AG04450 (cell line): Measurements from ENCODE around the gene DSCAML1. TPM values are rescaled to one million over a fixed set of nuclear protein-coding genes. Genes with fewer than 3 reads are reported as not detected.

Experiments
- CTCF ChIA-PET: fragments of 300-600, 350-600 bp; formaldehyde crosslinking; extraction: SDS; loops from one replicate; lab custom pipeline; 2022; ENCODE audit warnings: antibody characterized with exemption, inconsistent platforms; lab: Charles Lee
- POLR2A ChIA-PET: fragments of 350-600 bp; formaldehyde crosslinking; extraction: SDS; loops from one replicate; lab custom pipeline; 2021; ENCODE audit warnings: antibody characterized with exemption, inconsistent platforms; lab: Yijun Ruan, JAX
- DNase-seq: peaks from one replicate; pipeline ENCODE4 v3.0.0-alpha.2; 2011; ENCODE audit warnings: low read depth, low spot score
- H3K27ac ChIP-seq: one replicate; pipeline ENCODE4 v1.5.1; 2012; ENCODE audit warnings: low read depth, low read length, control low read depth
- H3K27me3 ChIP-seq: one replicate; pipeline ENCODE4 v1.6.0; 2012; ENCODE audit warnings: low read length; ENCODE audit not compliant: control insufficient read depth, insufficient read depth
- H3K4me3 ChIP-seq: 2 replicates; pipeline ENCODE4 v1.5.1; 2011; ENCODE audit warnings: mild to moderate bottlenecking, low read depth, low read length, control low read depth
- H3K9me3 ChIP-seq: 2 replicates; pipeline ENCODE4 v1.5.1; 2012; ENCODE audit warnings: low read length; ENCODE audit not compliant: control insufficient read depth, insufficient read depth
- CTCF ChIP-seq: IDR thresholded peaks from 2 replicates; pipeline ENCODE4 v1.5.1; 2011; ENCODE audit warnings: low read depth, low read length, control low read depth, inconsistent platforms
- polyA plus RNA-seq: library from polyadenylated mRNA; depleted of rRNA; stranded (reverse); fragments of >200 nt; gene quantifications from 2 replicates; pipeline ENCODE4 v1.2.3, GENCODE V29; 2011

The DSCAML1 gene
- polyA plus RNA-seq, 1 experiment: not detected

DNA sequence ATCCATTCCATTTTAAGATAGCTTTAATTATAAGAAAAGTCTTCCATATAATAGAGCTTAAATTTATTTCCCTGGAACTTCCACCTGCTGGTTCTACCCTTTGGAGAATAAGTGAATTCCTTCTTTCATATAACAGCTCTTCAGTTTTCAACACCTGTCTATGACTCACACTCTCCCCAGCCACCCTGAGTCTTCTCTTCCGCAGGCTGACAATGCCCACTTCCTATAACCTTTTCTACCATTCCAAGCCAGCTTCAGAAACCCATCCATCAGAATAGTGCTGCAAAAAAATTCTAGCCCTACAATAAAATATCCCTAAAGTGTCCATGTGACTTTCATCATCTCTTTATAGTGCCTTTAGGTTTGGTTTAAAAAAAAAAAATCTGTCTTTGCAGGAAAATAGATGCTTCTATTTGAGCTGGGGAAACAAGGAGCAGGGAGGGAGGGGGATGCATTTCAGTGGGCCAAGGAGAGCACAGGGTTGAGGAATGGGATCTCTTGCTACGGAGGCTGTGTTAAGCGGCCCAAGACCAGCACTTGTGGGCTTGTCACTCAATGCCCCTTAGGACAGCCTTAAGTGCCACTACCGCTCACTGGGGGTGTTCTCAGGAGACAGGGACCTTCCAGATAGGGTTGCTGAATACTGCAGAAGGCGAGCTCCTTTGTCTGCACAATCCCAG is 178.6 kb downstream of the DSCAML1 start:
- TF ChIP-seq CTCF: no peak
- peaks cover 2% of the 10 kb centered on the region for H3K27me3 ChIP-seq
- CTCF ChIA-PET: interaction anchor here (0.5 to 5.9 kb wide), 2 partner anchors 192 to 1096 kb away, joined by 3 to 86 read pairs; no protein-coding TSS in a partner anchor
- no peaks in the 10 kb centered on the region for H3K9me3 ChIP-seq
- POLR2A ChIA-PET: no interaction called here
- no peak for DNase-seq
- H3K27ac ChIP-seq: no peak overlapping the region
- H3K4me3 ChIP-seq: no peak overlapping the region

GRCh38 chr11:117616979-117617378 is 180.0 kb downstream of the DSCAML1 start:
- Histone ChIP-seq H3K9me3 (no peaks in the 10 kb centered on the region), H3K4me3 (no peak overlapping the region), H3K27ac (no peak overlapping the region), H3K27me3 (peaks cover 4% of the 10 kb centered on the region)
- POLR2A ChIA-PET: no interaction called here
- DNase-seq: no peak
- no peak for TF ChIP-seq CTCF
- CTCF ChIA-PET: no interaction called here

- H3K9me3 ChIP-seq: no peaks in the 10 kb centered on the region
- H3K27ac ChIP-seq: no peak overlapping the region
- ChIA-PET CTCF (interaction anchor here (1.1 to 1.2 kb wide), 2 partner anchors 10 to 188 kb away, joined by 3 to 4 read pairs; no protein-coding TSS in a partner anchor), POLR2A (no interaction called here)
- no peak for DNase-seq
- no peak overlapping the region for H3K4me3 ChIP-seq
- peaks cover 6% of the 10 kb centered on the region for H3K27me3 ChIP-seq
- TF ChIP-seq CTCF: no peak
These were observed 182.3 kb downstream of the DSCAML1 start for GRCh38 chr11:117614728-117615127.

- no peak overlapping the region for H3K27ac ChIP-seq
- POLR2A ChIA-PET: no interaction called here
- H3K4me3 ChIP-seq: no peak overlapping the region
- CTCF ChIA-PET: interaction anchor here (1.1 kb wide), 1 partner anchor 187 kb away, joined by 3 read pairs; no protein-coding TSS in a partner anchor
- no peak for TF ChIP-seq CTCF
- no peak for DNase-seq
- H3K27me3 ChIP-seq: peaks cover 6% of the 10 kb centered on the region
- H3K9me3 ChIP-seq: no peaks in the 10 kb centered on the region
These were observed 183.5 kb downstream of the DSCAML1 start for GRCh38 chr11:117613521-117613920.

DNA sequence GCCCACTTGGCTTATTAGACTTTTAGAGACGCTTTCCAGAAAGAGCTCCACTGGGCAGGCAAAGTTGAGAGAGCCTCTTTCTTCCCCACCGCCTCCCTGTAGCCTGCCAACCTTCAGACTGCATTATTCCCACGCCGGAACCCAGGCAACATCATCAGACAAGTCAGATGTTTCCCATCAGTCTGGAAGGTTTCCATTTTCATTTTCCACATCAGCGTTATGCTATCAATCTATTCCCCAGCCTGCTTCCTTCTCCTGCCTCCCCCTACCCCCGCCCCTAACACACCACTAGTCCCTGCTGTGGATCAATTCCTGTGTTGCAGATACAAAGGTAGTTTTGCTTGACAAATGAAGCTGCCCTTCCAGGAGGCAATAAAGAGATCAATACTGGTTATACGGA is 184.8 kb downstream of the DSCAML1 start:
- DNase-seq: no peak
- peaks cover 6% of the 10 kb centered on the region for H3K27me3 ChIP-seq
- H3K9me3 ChIP-seq: no peaks in the 10 kb centered on the region
- no peak overlapping the region for H3K4me3 ChIP-seq
- ChIA-PET POLR2A (no interaction called here), CTCF (interaction anchor here (2.4 kb wide), 1 partner anchor 8 kb away, joined by 10 read pairs; no protein-coding TSS in a partner anchor)
- no peak overlapping the region for H3K27ac ChIP-seq
- TF ChIP-seq CTCF: no peak
